Measurements from ENCODE around the gene DAB2.

The DAB2 gene

DNA sequence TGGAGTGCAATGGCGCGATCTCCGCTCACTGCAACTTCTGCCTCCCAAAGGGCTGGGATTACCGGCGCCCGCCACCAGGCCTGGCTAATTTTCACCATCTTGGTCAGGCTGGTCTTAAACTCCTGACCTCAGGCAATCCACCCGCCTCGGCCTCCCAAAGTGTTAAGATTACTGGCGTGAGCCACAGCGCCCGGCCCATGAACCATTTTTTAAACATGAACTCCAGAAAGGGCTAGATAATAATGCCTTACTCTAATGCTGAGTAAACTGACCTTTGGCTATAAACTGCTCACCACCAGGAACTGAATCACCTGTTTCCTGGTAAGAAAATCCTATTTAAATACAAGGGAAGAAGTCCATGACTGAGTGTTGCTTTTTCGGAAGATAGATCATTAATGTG is 23.2 kb upstream of the DAB2 start:
- no peak for DNase-seq (ENCODE audit: low spot score)

DNA sequence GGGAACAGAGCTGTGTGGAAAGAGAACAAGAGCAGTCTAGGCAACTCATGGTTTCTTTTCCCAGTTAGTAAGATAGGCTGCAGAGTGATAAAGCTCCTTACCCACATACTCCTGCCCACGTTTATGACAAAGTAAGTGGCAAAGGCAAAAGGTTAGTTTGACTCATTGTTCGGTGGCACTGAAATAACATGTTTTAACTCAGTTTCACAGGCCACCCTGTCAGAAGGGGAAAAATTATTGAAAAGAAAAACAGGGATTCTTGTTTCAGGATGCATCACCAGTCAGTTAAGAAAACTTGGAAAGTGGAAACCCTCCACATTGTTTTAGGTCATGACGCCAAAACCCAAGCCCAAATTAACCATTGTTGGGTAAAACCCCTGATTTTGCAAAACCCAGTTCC is 22.3 kb upstream of the DAB2 start:
- no peak for DNase-seq (ENCODE audit: low spot score)

DNA sequence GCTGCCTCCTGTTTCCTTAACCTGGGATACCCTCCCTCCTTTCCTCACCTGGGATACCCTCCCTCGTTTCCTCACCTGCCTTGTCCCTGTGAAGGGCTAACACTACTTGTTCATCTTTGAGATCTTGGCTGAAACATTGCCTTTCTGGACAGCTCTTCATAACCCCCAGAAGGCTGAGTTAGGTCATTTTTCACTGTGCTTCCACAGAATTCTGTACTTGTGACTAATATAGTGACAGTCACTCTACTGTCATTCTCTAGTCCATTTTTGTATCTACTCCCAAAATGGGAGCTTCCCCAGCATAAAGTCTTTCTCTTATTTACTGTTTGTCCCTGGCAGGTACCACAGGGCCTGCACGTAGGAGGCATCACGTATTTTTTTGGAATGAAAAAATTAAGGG is 21.5 kb upstream of the DAB2 start:
- no peak for DNase-seq (ENCODE audit: low spot score)

DNA sequence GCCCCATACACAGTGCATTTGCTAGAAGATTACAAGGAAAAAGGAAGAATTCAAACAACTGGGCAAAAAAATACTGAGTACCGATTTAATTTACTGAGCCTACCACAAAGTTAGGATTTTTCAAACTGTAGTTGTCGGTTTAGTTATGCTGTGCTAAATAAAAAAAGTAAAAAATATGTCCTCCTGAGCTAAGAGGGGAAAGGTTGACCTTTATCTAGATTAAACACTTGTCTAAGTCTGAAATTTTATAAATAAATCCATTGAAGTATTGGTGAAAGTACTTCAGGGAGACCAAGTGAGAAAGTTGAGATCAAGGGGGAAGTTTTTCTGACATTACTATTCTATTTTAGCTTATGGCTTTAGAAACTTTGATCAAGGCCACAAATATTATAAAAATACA is 19.1 kb upstream of the DAB2 start:
- DNase-seq (ENCODE audit: low spot score): no peak

DNA sequence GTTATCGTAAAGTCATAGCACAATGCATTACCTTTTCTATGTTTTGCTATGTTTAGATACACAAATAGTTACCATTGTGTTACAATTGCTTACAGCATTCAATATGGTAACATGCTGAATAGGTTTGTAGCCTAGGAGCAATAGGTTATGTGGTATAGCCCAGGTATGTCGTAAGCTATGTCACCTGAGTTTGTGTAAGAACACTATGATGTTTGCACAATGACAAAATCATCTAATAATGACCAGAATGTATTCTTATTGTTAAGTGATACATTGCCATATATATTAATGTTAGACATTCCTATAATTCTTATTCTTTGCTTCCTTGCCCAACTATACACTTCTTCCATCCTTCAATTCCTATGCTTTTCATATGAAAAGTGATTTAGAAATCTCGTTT is 18.2 kb upstream of the DAB2 start:
- DNase-seq (ENCODE audit: low spot score): no peak

DNA sequence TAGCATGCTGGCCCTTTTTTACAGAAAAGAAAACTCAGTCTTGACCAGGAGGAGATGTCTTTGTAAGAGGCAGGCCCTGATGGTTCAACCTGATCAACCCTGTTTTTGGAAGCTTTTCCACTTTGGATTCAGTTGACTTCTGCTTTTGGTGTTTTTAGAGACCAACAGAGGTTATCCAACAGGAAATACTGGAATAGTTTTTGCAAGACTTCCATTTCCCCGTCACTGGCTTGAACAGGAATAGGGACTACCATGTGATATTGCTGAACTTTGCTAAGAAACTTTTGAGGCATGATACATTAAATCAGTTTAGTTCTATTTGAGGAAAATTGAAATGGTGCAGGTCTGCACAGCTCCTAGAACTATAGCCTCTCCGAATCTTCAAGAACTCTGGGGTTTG is 17.1 kb upstream of the DAB2 start:
- DNase-seq (ENCODE audit: low spot score): no peak

DNA sequence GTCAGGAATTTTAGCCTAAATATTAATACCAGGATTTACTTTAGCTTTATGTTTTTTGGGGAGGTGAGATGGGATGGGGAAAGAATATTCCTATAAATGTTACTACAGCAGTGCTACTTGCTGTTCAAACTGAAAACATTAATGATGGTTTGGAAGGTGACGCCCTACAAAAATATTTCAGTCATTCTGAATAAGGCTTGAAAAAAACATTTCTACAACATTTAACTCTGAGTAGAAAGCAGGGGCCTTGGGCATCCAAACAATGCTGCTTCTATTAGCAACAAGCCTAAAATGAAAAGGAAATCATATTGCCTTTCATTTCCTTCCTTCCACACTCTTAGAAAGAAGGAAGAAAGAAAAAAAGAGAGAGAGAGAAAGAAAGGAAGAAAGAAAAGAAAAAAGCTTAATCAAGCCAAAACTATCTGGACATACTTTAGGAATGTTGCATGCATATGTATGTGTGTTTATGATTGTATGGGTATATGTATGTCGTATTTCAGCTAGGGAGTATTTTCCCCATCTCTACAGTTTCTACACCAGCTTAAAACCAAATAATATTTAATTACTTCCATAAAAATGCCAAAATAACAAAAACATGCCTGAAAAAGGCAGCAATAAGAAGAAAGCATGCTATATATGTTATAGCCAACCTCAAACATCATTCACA is 16.3 kb upstream of the DAB2 start:
- DNase-seq (ENCODE audit: low spot score): no peak

DNA sequence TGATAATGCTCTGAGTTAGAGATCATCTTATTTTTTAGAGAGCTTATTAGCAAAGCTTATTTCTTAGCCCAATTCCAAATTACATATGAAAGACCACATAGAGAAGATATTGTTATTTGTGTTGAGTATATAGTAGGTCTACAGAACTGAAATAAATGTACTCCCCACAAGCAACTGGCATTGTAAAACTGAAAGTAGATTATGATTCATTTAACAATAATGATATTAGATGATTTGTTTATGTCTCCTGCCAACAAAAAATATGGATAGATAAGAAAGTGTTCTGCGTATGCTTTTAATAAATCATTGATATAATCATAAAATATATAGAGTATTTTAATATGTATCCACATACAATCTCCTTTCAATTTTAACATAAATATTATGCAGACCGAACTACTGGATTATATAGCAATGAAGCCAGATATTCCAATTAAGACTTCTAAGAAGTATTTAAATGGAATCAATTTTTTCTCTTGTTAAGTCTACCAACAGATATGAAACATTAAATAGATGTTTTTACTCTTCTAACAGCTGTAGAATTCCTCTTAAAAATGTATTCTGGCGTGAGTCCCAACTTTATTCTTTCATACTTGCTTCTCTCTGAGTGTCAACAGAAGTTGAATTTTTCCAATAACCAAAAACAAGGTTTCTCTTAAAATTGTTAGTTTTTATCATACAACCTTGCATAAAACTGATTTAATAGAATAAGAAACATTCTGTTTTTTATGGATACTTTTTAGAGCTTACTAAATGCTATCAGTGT is 15.6 kb upstream of the DAB2 start:
- DNase-seq (ENCODE audit: low spot score): no peak

DNA sequence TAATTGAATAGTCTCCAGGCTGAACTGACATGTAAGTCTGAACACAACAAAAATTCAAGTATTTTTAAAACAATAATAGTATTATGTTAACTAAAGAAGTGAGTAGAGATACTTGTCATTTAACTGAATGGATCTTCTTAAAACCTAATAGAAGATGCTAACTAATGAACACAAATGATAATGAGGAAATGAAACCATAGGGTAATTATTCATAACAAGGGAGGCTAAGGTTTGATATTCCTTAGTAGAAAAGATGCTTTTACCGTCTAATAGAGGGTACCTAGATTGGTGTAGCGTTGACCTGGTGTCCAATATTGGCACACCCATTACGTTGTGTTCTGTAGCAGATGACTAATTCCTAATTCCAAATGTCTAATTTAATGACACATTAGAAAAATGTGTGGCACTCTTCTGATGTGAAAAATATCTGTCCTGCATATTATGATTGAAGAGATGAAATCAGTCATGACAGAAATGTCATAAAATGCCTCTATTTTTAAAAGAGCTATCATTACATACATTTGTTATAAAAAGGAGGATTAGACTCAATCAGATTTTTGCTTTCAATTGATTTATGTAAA is 14.9 kb upstream of the DAB2 start:
- no peak for DNase-seq (ENCODE audit: low spot score)

DNA sequence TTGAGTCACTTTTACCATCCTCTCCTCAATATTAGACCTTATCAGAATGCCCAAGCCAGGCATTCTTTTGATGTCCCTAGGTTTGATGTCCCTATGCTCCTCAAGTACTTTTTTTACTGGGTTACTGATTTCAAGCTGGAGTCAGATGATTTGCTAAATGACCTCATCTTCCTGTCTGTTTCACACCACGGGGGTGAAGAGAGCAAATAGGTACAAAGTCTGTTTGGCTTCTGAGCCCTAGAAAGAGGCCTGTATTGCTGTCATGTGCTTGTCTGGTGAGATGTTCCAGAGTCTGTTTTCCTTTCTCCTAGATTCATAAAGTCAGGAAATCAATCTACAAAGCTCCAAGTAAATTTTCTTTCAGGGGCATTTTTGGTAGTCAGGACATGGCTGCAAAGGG is 12.7 kb upstream of the DAB2 start:
- DNase-seq (ENCODE audit: low spot score): no peak

DNA sequence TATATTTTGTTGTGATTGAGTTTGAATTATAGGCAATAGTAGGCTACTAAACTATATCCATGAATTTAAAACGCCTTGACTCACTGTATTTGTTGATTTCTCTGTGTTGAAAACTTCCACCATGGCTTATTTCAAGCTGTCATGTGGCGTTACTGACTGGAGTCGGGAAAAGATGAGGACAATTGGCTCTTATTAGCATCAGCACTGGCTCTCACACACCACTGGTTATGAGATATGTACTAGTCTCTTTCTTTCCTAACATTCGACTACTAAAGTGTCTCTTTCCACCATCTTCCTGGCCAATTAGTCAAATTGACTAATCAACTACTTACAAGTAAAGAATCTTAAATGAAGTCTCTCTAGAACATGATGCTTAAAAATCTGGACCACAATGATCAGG is 9.1 kb upstream of the DAB2 start:
- DNase-seq (ENCODE audit: low spot score): no peak

DNA sequence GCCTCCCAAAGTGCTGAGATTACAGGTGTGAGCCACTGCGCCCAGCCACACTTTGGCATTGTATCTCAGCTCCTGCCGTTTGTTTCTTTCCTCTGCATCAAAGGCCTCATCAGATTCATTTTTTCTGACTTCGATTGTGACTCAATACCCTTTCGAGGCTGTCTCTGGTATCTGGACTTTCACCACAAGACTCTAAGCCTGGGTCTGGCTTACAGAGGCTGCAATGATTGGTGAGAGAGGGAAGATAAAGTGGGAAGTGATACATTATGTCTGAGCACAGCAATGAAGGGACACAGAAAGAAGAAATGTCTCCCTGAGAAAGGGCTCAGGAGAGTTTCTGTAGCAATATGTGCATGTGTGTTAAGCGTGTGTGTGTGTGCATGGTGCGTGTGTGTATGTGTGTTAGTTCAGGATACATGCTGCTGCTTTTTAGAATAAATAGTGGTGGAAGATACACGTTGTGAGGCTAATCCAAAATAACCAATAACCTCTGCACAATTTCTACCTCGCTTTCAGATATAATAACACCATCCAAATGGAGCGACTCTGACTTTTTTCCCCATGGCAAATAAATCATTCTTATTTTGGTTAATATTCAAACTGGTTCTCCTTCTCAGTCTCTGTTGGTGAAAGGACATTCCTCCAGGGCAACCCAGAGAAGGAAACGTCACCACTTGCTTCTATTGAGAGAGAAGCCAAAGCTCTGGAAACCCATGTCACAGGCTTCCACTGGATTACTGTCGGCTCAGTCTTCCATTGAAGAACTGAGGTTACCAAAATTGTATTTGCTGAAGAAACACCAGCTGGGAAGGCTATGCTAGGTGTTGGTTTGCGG is 8.1 kb upstream of the DAB2 start:
- DNase-seq (ENCODE audit: low spot score): no peak

DNA sequence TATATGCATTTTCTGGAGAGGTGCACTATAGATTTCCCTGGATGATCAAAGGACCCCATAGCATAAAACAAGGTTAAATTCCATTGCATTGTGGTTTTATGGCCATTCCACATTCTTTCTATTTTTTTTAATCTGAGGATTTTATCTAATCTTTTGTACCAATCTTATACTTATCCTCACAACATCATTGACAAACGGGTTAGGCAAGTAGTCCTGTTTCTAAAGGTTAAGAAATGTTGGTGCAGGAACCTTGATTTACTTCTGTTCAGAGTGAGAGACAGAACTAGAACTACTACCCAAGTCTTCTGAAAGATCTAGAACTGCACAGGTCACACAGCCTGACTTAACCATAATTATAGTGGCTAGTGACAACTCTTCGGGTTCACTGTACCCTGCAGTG is 5.7 kb upstream of the DAB2 start:
- no peak for DNase-seq (ENCODE audit: low spot score)

DNA sequence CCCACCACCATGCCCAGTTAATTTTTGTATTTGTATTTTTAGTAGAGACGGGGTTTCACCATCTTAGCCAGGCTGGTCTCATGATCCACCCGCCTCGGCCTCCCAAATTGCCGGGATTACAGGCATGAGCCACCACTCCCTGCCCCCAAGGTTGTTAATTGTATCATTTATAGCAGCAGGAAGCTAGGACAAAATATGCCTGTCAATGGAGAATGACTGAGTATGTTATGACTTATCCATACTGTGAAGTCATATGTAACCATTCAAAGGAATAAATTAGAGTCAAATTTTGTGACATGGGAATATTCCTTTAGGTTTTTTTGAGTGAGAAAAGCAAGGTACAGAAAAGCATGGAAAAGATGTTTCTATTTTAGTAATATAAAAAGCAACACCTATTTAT is 3.9 kb upstream of the DAB2 start:
- DNase-seq (ENCODE audit: low spot score): no peak

DNA sequence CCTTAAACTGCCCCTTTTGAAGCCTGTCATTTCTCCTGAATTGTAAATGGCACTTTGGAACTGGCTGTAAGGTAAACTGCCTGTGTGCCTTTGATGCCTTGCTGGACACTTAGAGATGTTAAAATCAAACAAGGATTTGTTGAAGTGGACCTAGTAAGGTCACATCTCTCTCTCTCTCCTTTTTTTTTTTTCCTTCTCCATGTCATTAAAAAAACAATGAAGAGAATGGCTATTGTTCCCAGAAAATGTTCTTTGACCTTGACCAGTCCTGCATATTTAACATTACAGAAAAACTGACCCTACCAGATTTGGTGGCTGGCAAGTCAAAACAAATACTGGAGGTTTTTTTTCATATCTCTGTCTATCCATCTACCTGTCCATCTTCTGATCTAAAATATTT is 2.9 kb upstream of the DAB2 start:
- DNase-seq (ENCODE audit: low spot score): no peak

DNA sequence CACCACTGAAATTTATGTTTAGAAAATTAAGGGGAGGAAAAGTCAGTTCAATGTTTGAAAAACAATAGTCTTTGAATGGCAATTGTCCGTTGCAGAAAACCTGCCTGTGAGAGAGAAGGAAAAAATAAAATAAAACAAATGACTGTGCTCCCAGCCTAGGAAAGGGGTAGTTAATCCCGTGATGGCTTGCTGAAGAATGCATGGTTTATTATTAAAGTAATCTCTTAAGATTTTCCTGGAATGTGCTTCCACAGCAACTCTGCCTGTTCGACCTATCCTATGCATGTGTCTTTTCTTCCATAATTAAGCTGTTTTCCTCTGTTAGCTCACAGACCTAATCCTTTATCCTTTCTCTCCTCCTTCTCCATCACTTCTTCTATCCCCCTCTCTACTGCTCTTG is 2.4 kb upstream of the DAB2 start:
- DNase-seq (ENCODE audit: low spot score): no peak

DNA sequence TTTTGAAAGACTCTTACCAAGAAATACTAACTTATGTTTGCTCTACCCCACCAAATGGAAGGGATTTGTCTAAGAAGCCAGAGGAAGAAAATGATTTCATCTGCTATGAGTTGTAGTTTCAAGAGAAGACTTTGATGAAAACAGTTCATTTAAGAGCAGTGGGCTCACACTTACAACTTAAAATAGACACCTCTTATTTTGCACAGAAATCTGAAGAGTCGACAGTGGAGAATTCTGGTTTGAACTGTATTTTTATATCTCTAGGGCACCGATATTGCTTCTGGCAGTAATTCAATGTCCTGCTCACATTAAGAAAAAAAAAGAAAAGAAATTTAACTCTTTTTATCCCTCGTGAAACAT is 1.9 kb upstream of the DAB2 start:
- DNase-seq (ENCODE audit: low spot score): no peak

DNA sequence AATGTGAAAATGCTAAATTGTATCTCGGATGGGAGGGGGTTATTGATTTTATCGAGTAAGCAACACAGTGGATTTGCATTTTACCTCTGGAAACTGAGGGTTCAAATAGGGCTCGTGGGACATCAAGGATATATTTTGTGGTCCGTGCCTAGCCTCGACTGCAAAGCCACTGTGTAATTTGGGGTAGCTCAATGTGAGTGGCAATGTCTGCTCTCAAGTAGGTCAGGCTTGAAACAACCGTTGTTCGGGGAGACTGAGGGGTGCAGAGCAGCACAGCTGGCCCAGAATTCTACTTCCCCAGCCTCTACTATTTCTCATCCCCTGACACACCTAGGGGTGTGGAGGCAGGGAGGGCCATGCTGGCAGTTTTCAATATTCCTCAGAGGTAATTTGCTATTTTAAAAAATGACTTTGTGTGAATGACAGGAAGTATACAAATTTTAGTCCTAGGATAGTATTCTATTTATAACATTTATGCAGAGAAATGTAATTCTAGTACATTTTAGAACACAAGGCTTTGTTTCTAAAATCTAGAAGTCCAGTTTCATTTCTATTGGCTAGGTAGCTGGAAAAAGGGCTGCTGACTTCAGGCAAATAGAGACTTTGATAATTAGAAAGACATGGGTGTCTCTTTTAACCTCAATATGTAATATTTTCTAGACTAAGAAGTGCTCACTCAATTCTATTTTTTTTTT is 1.4 kb upstream of the DAB2 start:
- DNase-seq (ENCODE audit: low spot score): no peak

DNA sequence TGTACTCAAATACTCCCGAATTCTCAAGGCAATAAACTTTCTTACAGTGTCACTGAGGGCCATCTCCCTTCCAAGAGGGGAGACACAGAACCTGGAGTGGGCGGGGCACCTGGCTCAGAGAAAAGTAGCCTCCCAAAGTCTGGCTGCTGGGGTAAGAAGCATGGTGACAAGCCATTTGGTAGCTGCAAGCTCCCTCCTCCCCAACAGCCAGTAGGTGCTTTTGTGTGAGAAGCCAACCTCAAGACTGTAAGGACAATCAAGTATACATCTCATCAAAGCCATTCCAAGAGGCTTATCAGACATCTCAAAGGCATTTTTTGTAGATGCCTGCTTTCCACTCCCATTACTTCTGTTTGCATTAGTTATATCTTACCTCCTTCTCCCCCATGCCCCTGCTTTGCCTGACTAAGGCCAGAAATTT is 1.4 kb downstream of the DAB2 start:
- no peak for DNase-seq (ENCODE audit: low spot score)

DNA sequence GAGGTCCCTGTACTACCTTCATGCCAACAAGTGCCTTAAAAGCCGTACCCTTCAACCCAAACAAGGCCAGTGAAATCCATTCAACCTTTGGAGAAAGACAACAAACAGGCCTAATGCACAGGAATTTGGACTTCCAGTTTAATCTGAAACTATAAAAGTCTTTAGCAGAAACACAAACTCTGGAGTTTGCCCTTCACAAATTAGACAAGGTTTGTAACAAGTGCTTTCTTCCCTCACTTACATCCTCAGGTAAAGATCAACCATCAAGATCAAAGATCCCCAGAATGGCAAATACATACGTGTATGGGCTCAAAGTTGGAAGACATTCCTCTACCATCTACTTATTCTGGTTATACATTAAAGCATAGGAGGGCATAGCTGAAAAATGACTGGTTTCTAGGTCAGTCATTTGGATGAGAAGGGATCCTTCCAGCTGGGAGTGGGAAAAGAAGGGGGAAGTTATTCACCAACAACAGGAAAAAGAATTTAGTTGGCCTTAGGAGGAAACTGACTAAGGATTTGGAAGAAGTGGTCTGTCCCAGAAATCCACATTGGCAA is 2.0 kb downstream of the DAB2 start:
- DNase-seq (ENCODE audit: low spot score): no peak

DNA sequence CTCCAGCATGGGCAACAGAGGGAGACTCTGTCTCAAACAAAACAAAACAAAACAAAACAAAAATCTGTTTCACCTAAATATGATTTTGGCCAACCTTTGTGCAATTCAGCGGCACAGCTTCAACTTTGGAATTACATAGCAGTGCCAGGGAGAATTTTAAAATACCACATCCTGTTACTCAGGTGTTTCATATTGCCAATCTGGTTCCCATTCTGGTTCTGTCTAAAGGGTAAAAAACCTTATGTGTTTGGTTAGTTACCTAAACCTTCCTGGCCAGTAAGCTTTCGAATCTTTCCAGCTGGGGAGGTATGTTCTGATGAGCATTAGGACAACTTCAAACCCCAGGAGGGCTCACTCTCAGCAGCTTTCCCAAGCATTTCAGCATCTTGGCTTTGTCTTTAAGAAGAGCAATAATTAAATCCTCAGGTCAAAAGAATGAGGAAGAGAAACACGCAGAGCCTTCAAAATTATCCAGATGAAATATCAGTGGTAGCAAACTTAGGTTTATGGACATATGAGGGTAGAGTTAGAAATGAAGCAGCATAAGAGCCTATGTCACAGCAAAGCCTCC is 2.7 kb downstream of the DAB2 start:
- DNase-seq (ENCODE audit: low spot score): no peak

Measured in hematopoietic multipotent progenitor cell treated with erythropoietin and hydrocortisone succinate and interleukin-3 and kit ligand, for 15 days (in vitro differentiated cells).